ENCODE measurements around the gene LOXL4.

LOXL4 gene

GRCh38 chr10:98267894-98268693 lies at the start of gene LOXL4:
LOXL4 (minus strand) TSS chr10:98268194; CDS start chr10:98263019, 5,175 bp downstream.
- no peak for DNase-seq (ENCODE audit: low spot score)

- no peak for DNase-seq (ENCODE audit: low spot score)
These were observed 48.7 kb upstream of the LOXL4 start for GRCh38 chr10:98316661-98317060.

GRCh38 chr10:98316170-98316569 lies 48.2 kb upstream of the LOXL4 start:
- no peak for DNase-seq (ENCODE audit: low spot score)

DNA sequence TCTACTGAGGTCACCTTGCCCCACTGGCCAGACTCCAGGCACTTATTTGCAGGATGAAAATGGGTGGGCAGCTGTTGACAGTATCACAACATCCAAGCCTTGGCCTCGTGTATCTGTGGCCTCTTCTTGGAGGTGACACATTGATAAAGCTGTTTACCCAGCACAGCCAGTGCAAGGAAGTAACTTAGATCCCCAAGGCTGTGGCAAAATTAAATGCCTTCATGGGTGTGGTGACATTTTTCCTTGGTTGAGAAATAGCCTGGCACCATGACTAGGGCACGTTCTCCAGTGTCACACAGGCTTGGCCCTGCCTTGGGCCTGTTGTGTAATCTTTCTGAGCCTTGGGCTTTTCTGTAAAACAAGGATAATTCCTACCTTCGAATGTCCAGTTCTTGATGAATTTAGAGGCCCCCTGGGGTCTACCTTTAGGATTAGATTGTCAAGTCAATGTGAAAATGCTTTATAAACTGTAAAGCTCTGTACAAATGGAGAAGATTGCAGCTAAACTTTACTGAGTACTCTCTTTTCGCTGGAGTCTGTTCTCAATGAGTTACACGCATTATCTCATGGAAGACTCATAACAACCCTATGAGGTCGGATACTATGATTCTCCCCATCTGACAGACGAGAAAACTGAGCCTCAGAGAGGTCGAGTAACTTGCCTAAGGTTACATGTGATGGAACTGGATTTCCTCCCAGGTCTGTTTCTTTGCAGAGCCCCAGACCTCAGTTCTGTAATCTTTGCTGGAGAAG lies 46.7 kb upstream of the LOXL4 start:
- DNase-seq (ENCODE audit: low spot score), result no peak

DNA sequence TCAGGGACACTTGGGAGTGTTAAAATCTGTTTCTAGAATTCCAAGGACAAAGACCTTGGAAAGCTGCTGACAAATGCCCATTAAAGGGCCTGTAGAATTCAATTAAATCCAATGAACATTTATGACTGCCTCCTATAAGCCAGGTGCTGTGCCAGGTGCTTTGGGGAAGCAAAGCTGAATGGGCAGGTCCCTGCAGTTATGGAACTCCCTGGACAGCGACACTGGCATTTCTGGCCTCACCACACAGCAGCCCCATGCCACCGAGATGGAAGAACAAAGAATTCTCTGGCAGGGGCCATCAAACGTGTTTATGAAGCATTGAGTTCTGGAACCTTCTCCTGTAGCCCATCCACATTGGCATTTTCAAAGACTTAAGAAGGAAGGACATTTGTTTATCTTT lies 45.6 kb upstream of the LOXL4 start:
- no peak for DNase-seq (ENCODE audit: low spot score)

GRCh38 chr10:98312822-98313221 lies 44.8 kb upstream of the LOXL4 start:
- DNase-seq (ENCODE audit: low spot score), result no peak

DNA sequence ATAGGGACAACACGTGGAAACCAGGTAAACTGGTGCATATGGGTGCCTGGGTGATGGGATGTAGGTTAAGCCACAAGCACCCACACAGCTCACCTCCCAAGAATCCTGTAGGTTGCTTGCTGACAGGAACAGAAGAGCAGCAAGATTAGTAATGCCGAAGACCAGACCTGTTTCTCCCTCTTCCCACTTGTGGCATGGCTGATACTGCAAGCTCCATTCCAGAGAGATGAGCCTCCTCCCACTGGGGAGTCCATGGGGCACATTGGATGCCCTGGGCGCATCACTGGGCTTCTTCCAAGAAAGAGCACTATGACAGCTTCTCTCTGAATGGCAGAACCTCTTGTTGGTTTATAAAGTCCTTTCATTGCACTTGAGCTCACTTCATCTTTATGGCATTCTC lies 44.4 kb upstream of the LOXL4 start:
- DNase-seq (ENCODE audit: low spot score), result no peak

- DNase-seq (ENCODE audit: low spot score), result no peak
These were observed 42.7 kb upstream of the LOXL4 start for GRCh38 chr10:98310701-98311100.

GRCh38 chr10:98309366-98310355 lies 41.7 kb upstream of the LOXL4 start:
- peak; percentile 86 for DNase-seq (ENCODE audit: low spot score)

GRCh38 chr10:98308669-98309365 lies 40.8 kb upstream of the LOXL4 start:
- no peak for DNase-seq (ENCODE audit: low spot score)

DNA sequence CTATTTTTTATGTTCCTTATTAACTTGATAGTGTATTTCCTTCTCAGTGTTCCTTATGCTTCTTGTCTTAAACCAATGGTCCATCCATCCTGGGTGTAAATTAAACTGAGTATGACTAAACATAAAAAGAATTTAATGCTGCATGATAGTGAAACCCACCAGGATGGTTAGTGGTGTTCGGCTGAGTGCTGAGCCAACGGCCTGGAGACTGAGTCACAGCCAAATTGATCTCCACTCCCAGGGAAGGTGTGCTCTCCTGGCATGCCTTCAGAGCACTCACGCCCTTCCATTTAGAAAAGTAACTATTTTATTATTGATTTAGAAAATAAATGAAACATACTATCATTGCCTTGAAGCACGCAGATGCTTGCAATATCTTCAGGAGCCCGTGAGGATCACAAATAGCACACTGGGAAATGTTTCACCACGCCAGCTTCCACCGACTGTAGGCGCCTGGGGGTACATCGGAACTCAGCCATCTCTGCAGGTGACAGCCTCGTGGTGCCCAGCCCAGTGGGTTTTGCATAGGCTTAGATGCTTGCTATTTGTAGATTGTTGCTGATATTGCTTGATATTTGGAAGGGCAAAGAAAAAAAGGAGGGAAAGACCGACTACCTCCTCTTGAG lies 40.0 kb upstream of the LOXL4 start:
- no peak for DNase-seq (ENCODE audit: low spot score)

- no peak for DNase-seq (ENCODE audit: low spot score)
These were observed 38.5 kb upstream of the LOXL4 start for GRCh38 chr10:98306501-98306900.

GRCh38 chr10:98303569-98303968 lies 35.6 kb upstream of the LOXL4 start:
- no peak for DNase-seq (ENCODE audit: low spot score)

DNA sequence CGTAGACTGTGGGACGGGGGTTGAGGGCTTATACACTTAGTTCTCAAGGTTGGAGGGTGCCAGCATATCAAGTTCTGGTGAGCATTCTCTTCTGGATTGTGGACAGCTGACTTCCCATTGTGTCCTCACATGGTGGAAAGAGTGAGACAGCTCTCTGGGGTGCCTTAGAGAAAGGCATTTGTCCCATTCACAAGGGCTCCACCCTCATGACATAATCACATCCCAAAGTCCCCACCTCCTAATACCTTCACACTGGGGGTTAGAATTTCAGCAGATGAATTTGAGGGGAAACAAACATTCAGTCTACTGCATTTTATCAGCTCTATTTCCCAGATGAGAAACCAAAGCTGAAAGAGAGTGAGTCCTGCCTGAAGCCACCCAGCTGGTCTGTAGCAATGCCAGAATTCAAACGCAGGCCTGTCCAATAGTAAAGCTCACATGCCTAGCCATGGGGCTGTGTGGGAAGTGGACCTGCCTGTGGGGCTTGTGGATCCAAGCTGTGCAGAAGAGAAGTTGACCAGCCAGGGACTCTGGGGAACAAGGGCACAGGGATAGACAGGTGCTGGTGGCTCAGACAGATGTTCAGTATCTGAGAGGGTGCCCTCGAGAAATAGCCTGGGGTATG lies 34.9 kb upstream of the LOXL4 start:
- no peak for DNase-seq (ENCODE audit: low spot score)

DNA sequence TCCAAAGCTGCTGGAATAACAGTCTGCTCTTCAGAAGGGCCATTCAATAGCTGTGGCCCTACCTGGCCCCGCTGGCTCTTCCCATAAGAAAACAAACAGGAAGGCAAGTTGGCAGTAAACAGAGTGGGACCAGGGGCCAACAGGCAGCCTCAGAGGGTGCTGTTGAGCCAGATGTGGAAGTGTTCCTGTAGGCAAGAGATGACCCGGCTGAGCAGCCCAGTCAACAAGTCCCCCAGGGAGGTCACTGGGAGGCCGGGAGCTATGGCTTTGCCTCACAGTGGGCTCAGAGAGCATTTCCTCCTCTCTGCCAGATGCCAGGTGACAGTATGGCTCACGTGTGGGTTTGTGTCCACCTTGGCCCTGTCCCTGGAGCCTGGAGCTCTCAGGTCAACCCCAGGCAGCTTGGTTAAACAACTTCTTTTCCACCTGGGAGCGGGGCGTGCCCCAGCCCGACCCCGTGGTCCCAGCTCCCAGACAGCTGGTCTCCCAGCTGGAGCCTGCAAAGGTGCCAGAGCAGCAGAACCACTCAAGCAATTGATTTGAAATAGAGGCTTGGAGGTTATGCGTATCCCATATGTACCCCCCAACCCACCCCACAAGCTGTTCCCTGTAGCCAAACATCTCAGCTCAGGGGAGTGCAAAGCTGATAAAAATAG lies 33.8 kb upstream of the LOXL4 start:
- no peak for DNase-seq (ENCODE audit: low spot score)

GRCh38 chr10:98300526-98301229 lies 32.7 kb upstream of the LOXL4 start:
- no peak for DNase-seq (ENCODE audit: low spot score)

DNA sequence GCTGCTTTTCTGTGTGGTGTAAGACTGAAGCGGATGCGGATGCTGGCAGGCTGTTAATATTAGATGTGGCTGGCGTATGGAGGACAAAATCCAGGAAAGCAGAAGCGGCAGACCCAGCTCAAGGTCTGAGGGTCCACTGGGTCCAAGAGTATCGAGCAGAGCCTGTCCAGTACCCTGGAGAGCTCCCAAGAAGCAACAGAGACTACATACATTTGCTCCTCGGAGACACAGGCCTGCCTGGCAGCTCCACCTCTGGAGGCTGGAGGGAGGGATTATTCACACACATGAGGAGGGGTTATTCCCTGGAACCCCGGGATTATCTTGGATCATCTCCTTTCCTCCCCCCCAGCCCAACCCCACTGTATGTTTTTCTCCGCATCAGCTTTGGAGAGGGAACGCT lies 31.3 kb upstream of the LOXL4 start:
- no peak for DNase-seq (ENCODE audit: low spot score)

DNA sequence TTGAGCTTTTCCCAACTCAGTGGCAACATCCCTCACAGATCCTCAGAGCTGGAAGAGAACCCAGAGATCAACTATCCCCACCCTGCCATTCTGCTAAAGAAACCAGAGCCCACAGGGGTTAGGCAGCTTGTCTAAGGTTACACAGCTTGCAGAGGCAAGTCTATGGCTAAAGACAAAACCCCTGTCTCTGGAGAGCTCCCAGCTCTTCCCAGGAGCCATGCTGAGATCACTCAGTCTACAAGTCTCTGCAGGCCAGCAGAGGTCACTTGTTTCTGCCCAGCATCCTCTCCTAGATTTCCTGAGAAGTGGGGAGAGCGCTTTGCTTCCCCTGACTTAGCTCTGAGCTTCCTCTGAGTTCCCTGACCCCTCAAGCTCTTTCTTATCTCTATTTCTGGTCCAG lies 28.5 kb upstream of the LOXL4 start:
- no peak for DNase-seq (ENCODE audit: low spot score)

- DNase-seq (ENCODE audit: low spot score), result no peak
These were observed 27.9 kb upstream of the LOXL4 start for GRCh38 chr10:98295907-98296306.
